AG08396 (cell line): ENCODE measurements around the gene CAPN9.
"Not testable (repeated sequence)": the region's sequence is repeated elsewhere in the genome, so short reads cannot be mapped to it uniquely, and the experiment has no call there.

Experiments used
- DNase-seq: peaks from one replicate; pipeline ENCODE4 v3.0.0; 2012; ENCODE audit warnings: low spot score, mixed read lengths

CAPN9 gene

GRCh38 chr1:230825761-230826160, 78.6 kb downstream of the CAPN9 start:
- no peak for DNase-seq

GRCh38 chr1:230826166-230826875, 79.1 kb downstream of the CAPN9 start:
- DNase-seq, result no peak

- no peak for DNase-seq
These were observed 80.0 kb downstream of the CAPN9 start for GRCh38 chr1:230827081-230827681.

GRCh38 chr1:230827801-230828200, 80.6 kb downstream of the CAPN9 start:
- DNase-seq, result no peak

GRCh38 chr1:230828421-230828820, 81.2 kb downstream of the CAPN9 start:
- no peak for DNase-seq

- DNase-seq, result no peak
These were observed 84.6 kb downstream of the CAPN9 start for GRCh38 chr1:230831771-230832170.

- DNase-seq, result no peak
These were observed 85.3 kb downstream of the CAPN9 start for GRCh38 chr1:230832476-230832875.

- no peak for DNase-seq
These were observed 86.3 kb downstream of the CAPN9 start for GRCh38 chr1:230833511-230833910.

- no peak for DNase-seq
These were observed 87.1 kb downstream of the CAPN9 start for GRCh38 chr1:230834292-230834691.

GRCh38 chr1:230836347-230836746, 89.2 kb downstream of the CAPN9 start:
- DNase-seq, result no peak

GRCh38 chr1:230836793-230837192, 89.6 kb downstream of the CAPN9 start:
- DNase-seq, result no peak

GRCh38 chr1:230839173-230839572, 92.0 kb downstream of the CAPN9 start:
- no peak for DNase-seq

- DNase-seq, result no peak
These were observed 95.6 kb downstream of the CAPN9 start for GRCh38 chr1:230842801-230843200.

GRCh38 chr1:230843503-230844309, 96.5 kb downstream of the CAPN9 start:
- DNase-seq, result no peak

- DNase-seq, result no peak
These were observed 97.4 kb downstream of the CAPN9 start for GRCh38 chr1:230844561-230844960.

- DNase-seq, result not testable (repeated sequence)
These were observed 98.0 kb downstream of the CAPN9 start for GRCh38 chr1:230845184-230845583.

- DNase-seq, result no peak
These were observed 101.0 kb downstream of the CAPN9 start for GRCh38 chr1:230848235-230848634.

GRCh38 chr1:230849451-230850224, 102.5 kb downstream of the CAPN9 start:
- peak; percentile 81 for DNase-seq

GRCh38 chr1:230850547-230850946, 103.4 kb downstream of the CAPN9 start:
- no peak for DNase-seq

GRCh38 chr1:230851291-230851691, 104.1 kb downstream of the CAPN9 start:
- peak; percentile 44 for DNase-seq
